Measurements from ENCODE around the gene GABPA.
A peak's percentile ranks its signal among the peaks of the same experiment; 100 is the strongest.

GABPA gene

GRCh38 chr21:25809013-25809412 lies 74.2 kb downstream of the GABPA start:
- DNase-seq (ENCODE audit: low read depth, low spot score) = no peak

GRCh38 chr21:25811186-25811585 lies 76.4 kb downstream of the GABPA start:
- no peak for DNase-seq (ENCODE audit: low read depth, low spot score)

DNA sequence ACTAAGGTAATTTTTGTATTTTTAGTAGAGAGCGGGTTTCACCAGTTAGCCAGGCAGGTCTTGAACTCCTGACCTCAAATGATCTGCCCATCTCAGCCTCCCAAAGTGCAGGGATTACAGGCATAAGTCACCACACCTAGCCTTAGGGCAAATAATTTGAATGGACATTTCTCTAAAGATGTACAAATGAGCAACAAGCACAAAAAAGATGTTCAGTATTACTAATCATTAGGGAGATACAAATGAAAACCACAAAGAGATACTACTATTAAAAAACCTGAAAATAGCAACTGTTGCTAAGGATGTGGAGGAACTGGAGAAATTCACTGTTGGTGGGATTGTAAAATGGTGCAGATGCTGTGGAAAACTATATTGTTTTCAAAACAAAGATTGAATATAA lies 79.1 kb downstream of the GABPA start:
- no peak for DNase-seq (ENCODE audit: low read depth, low spot score)

DNA sequence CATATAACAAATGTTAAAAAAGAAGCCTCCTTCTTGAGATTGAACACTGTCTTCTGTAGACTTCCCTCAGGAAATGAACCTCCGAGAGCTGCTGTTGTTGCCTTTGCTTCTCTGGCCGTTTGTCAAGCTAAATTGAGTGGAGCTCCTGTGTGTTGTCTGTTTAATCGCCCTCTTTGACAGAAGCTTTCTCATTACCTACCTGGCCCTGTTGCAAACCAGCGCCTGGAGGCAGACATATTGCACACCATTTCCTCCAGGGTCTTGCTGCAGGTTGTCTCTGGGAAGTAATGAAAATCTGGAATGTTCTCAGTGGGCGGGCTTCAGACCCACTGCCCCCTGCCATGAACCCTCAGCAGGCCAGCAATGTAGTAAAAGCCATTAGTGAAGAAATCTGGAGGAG lies 83.3 kb downstream of the GABPA start:
- DNase-seq (ENCODE audit: low read depth, low spot score) = peak; percentile 89

- DNase-seq (ENCODE audit: low read depth, low spot score) = no peak
Measured at GRCh38 chr21:25818551-25818950, 83.8 kb downstream of the GABPA start.
